HTERT RPE-1 (cell line): ENCODE measurements around the gene DBH.

Experiments
- in situ Hi-C: fragments of 300-500 bp; cut with MboI; formaldehyde crosslinking; loops from 4 replicates; pipeline ENCODE4 v1.14.3; 2020; ENCODE audit warnings: low sequenced_read_pairs

DBH gene

DNA sequence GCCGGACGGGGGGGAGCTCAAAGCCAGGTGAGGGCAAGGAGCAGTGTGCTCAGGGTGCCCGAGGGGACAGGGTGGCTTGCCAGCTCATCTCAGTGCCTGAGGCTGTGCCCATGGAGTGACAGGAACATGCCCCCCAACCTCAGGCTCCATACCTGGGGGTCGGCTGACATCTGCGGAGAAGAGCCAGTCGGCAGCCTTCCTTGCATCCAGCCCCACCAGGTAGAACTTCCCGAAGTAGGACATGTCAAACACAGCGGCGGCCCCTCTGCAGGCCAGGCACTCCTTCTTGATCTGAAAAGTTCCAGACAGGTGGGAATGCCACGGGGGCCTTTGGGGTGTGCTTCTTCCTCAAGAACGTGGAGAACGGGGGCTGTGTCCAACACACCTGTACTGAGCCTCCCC is 59.9 kb downstream of the DBH start:
- in situ Hi-C loops: no loop called here

DNA sequence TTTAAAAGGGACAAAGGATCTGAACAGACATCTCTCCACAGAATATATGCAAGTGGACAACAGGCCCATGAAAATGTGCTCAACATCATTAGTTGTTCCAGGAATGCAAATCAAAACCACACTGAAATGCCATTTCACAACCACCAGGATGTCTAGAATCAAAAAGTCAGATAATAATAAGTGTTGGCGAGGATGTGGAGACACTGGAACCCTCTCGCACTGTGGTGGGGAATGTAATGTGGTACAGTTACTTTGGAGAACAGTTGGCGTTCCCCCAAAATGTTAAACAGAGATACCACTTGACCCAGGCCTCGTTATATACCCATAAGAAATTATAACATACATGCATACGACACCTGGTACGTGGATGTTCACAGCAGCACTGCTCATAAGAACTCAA is 63.4 kb downstream of the DBH start:
- in situ Hi-C loops: no loop called here

DNA sequence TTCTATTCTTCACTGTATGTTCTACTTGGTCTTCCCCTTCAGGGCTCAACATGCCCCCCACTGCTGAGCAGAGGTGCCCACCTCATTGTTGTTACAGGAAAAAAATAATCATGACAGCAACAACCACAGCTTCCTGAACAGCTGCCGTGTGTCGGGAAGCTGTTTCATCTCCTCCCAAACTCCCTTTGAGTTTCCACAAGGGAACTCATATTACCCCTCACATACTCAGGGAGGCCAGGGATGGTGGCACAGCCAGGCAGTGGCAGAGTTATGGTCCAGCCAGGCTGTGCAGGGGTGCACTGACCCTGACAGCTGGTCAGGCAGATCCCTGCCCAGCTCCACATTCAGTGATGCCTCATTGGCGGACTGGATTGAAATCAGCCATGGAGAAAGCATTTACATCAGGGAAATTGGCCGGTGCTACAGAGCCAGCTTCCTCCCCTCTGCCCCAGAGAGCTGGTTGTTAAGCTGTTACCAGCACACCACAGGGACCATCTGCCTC is 64.7 kb downstream of the DBH start:
- in situ Hi-C loops: no loop called here

DNA sequence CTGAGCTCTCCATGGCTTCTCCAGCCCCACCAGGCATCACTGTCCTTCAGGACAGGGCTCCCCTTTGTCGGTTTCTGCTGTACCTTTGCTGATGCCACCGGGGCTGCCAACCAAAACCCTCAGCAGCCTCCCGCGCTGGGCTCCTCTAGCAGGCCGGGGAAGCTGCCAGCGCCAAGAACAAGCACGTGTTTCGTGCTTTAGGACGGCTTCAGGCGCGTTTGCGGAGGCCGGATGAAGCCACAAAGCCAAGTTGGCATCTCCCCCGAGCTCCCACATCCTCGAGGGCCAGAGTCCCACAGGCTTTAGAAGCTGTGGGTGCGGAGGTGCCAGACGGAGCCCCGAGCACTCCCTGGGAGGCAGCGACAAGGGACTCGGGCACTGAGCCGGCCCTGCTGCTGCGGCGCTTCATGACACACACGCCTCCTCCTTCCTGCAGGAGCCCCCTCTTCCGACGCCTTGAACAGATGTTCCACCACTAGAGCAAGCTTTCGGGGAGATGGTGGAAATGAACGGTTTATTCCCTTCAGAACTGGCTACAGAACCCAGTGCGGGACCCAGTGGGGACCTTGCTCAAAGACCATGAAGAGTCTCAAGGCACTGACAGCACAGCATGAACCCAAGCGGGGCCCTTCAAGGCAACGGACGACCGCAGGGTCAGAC is 65.3 kb downstream of the DBH start:
- in situ Hi-C loops: no loop called here

DNA sequence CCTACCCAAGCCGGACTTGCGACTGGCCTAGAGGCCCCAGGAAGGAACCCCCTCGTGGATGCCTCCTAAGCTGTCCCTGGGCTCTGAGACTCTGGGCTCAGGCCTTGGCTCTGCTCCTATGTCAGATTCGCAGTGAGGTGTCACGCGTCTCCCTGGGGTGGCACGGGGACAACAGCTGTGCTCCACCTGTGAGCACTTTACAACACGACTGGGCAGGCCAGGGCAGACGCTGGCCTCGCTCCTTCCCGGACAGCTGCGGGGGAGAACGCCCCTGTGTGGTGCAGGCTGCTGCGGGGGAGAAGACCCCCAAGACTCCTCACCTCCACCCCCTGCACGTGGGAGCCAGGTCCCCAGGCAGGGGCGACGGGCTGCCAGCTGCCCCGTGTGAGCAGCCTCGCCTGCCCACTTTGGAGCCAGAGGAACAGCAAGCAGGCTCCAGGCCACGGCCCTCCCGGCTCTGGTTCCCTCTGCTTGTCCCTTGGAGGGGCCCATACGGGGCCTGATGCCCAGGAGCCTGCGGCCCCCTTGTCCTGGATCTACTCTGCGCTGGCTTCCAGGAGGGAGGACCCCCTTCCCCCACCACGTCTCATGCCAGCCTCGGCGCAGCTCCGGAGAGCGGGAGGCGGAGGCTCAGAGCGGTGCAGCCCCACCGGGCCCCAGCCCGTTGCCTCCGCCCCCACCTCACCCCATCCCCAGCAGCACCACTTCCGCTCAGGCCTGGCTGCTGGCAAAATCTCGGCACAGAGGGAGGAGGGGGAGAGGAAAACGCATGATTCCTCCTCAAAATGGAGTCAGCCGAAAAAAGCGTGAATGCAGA is 66.0 kb downstream of the DBH start:
- in situ Hi-C loops: no loop called here

DNA sequence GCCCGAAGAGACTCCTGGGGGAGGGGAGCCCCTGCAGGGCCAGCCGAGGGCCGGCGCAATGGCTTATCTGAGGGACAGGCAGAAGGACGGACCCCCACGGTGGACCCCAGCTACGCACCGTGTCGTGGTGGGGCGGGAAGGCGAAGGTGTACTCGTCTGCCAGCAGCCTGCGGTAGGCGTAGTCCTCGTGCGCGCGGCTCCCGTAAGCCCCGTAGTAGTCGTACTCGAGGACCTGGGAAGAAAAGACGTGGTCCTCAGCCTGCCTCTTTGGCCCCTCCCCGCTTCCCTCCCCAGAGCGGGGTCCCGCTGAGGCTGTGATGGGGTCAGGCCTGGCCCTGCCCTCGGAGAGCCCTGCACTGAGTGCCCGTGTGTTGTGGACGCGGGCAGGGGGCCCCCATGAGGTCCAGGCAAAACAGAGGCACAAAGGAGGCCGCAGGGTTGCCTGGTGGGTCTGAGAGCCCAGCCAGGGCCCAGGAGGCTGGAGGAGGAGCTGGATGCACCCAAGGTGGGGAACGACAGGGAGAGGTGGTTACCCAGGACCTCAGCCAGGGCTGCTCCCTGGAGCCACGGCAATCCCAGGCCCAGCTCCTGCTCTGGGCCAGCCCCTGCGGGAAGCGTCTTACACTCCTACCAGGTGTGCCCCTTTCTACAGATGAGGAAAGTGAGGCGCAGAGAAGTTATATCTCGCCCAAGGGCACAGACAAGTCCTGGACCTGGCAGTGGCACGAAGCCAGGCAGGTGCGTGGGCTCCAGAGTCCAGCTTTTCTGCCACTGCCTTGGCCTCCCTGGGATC is 66.8 kb downstream of the DBH start:
- in situ Hi-C loops: no loop called here

DNA sequence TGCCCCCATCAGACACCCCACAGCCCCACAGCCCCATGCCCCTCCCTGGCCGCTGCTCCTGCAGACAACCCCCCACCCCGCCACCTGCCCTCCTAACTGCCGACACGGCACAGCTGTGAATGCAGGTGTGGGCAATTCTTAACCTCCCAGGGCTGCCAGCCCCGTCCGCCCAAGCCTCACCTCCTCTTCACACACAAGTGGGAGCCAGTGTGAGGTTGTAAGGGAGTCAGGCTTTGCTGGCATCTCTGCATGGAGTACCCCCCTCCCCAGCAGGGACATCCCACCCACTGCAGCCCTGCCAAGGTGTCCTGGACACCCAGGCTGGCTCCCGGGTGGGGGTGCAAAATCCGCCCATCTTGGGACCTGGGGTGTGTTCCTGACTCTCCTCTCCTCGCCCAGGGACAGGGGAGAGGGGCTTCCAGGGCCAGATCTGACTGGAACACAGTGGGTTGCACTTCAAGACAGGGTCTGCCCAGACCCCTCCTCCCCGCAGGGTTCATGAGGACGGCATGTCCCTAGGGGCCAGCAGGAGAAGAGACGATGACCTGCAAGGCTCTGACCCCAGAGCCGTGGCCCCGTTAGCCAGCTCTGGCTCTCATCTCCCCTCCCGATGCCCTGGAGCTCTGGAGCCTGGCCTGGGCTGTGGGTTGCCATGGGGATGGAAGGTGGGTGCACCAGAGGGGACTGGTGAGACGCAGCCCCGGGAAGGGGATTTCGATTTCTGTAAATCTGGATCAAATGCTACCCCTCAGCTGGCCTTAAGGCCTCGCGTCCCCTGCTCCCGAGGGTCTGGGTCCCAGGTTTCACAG is 67.6 kb downstream of the DBH start:
- in situ Hi-C loops: no loop called here

DNA sequence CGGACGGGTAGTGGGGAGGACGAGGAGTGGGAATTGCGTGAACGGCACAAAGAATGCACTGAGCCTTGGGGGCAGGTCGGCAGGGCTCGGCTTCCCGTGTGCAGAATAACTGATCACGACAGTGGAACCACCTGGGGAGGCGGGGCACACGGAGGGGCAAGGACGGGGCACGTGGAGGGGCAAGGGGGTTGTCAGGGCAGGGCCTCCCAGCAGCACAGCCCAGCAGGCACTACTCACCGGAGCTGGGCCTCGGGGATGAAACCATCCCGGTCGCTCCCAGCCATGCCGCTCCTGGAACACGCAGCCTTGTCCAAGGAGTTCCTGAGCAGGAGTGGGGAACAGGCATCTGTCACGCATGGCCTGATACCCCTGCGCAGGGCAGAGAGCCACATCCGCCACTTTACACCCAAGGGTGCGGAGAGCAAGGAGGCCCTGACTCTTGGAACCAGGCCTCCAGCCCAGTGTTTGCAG is 68.6 kb downstream of the DBH start:
- in situ Hi-C loops: no loop called here

DNA sequence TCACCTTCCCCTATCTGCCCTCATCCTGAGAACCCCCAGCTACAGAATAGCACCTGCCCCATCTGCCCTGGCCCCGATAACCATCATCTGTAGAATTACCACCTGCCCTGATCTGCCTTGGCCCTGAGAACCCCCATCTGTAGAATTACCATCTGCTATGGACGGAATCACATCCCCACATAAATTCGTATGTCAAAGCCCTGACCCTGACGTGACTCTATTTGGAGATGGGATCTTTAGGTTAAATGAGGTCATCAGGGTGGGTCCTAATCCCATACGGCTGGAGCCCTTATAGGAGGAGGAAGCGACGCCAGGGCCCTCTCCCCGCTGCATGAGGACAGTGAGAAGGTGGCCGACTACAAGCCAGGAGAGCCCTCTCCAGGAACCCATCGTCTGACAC is 69.4 kb downstream of the DBH start:
- in situ Hi-C loops: no loop called here

DNA sequence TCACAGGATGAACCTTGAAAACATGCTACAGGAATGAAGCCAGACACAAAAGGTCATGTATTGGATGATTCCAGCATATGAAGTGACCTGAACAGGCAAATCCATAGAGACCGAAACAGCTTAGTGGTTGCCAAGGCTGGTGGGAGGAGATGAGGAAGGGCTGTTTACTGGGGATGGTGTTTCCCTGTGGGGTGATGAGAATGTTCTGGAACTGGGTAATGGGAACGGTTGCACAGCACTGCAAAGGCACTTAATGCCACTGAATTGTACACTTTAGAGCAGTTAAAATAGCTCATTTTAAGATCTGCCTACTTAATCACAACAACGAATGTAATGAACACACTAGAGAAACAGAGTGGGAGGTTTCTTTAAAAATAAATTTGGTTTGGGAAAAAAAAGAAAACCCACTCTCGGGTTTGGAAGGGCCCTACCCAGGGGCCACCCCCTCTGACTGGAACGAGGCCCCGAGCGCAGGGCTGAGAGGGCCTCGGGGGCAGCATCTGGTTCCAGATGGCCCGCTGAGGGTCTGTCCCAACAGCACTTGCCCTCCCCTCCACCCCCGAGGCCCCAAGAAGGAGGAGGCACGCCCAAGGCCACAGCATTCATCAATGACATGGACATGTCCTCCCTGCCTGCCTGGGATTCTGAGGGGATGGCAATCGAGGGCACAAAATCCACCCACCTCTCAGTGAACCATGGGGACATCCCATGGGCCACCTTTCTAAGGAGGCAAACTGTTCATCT is 70.3 kb downstream of the DBH start:
- in situ Hi-C loops: no loop called here

DNA sequence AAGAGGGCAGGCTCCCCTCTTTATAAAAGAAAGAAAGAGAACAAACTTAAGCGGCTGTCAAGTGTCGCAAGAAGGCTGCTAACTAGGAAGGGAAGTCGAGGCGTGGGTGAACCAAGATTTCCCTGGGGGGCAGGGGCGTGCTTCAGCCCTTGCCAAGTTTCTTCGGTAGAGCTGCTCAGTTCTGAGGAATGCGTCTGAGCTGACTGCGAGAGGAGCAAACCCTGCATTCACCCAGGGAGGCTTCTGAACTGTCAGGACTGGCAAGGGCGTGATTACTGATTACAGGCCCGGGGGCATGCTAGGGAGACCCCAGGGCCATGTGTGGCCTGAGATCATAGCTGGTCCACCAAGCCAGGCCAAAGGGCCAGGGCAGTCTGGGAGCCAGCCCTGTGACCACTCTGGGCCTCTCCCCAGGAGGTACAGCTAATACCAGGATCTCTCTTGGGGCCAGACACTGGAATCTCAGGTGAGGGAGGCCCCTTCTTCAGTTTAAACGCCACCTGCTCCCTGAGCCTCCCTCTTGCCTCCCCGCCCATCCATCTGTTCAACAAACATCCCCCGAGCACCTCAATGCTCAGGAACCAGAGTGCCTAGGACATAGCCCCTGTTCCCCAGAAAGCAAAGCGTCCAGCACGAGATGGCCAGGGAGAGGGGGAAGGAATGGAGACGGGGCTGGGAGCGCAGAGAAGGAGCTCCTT is 71.1 kb downstream of the DBH start:
- in situ Hi-C loops: no loop called here

DNA sequence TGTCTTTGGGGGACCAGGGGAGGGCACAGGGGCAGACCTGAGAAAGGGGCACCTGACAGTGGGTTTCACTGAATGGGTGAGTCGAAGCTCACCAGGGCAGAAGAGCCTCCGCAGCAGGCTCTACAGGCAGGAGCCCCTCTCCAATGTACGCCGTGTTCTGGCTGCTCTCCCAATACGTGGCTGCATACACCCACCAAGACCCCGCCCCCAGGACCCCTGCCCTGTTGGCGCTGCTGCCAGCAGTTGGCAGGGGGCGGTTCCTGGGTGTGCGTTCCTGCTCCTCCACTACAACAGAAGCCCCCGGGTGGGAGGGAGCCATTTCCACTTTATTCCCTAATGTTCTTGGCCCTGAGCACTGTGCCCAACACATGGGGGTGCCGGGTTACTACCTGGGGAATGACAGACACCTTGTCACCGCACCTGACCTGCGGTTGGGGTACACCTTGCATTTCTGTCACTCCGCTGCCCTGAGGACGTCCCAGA is 71.6 kb downstream of the DBH start:
- in situ Hi-C loops: no loop called here

DNA sequence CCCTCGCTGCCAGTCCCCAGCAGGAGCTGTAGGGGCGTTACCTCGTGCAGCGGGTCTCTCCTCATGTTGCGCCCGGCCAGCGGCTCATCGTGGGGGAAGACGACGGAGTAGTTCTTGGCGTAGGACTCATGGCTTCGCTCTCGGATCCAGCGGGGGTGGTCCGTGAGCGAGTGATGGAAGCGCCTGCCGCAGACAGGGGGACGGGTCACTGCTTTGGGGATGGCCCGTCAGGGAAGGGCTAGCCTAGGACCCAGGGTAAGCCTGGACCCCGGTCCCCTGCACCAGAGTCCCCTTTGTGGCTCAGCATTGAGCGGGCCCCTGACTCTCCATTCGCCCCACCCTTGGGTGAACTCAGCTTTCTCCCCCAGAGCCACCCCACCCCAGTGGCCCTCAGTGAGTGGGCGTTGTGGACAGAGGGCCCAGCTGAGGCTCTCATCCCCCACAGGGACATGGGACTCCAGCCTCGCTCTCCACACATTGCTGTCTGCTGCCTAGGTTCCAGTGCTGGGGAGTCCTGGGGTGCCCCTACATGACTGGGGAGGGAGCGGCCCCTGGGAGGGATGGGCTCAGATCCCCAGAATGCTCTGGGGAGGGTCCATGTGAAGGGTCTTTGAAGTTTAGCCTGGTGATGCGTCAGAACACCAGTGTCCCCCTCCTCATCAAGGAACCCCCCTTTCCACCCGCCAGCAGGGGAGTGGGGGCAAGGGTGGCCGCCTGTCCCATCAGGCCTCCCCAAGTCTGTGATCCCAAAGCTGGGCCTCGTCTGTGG is 72.3 kb downstream of the DBH start:
- in situ Hi-C loops: no loop called here
